IPS-20b (cell line): ENCODE data around the gene HIP1R.
"Not testable (repeated sequence)": the region's sequence is repeated elsewhere in the genome, so short reads cannot be mapped to it uniquely, and the experiment has no call there.

Experiments
- H3K27ac ChIP-seq: one replicate; pipeline ENCODE4 v1.5.1; 2013; ENCODE audit warnings: low read length
- H3K27me3 ChIP-seq: 2 replicates; pipeline ENCODE4 v1.6.1; 2013; ENCODE audit warnings: mild to moderate bottlenecking, low read length, inconsistent platforms; ENCODE audit not compliant: insufficient read depth
- H3K36me3 ChIP-seq: 2 replicates; pipeline ENCODE4 v1.6.1; 2013; ENCODE audit warnings: low read depth, mild to moderate bottlenecking, inconsistent platforms, low read length, moderate library complexity; ENCODE audit not compliant: insufficient read depth
- H3K4me1 ChIP-seq: 2 replicates; pipeline ENCODE4 v1.6.1; 2013; ENCODE audit warnings: mild to moderate bottlenecking, control low read depth, inconsistent platforms, low read length, moderate library complexity; ENCODE audit not compliant: insufficient read depth
- H3K4me3 ChIP-seq: 2 replicates; pipeline ENCODE4 v1.5.1; 2013; ENCODE audit warnings: mild to moderate bottlenecking, low read length, inconsistent platforms
- H3K9ac ChIP-seq: 2 replicates; pipeline ENCODE4 v1.6.1; 2013; ENCODE audit warnings: low read depth, mild to moderate bottlenecking, inconsistent platforms, low read length, moderate library complexity
- H3K9me3 ChIP-seq: 2 replicates; pipeline ENCODE4 v1.6.1; 2013; ENCODE audit warnings: mild to moderate bottlenecking, low read depth, low read length, inconsistent platforms; ENCODE audit not compliant: insufficient read depth

Gene HIP1R

GRCh38 chr12:122834921-122835749, at the start of gene HIP1R:
Gene HIP1R (plus strand): TSS chr12:122835457. CDS start chr12:122835551, 94 bp downstream.
- H3K27ac ChIP-seq = no peak within 1 kb of the TSS
- H3K36me3 ChIP-seq = no peaks in the 10 kb centered on the region
- H3K9me3 ChIP-seq = no peaks in the 10 kb centered on the region
- peaks cover 46% of the 10 kb centered on the region for H3K27me3 ChIP-seq
- peak within 1 kb of the TSS; percentile 84 for H3K4me3 ChIP-seq
- H3K9ac ChIP-seq = peak within 1 kb of the TSS; percentile 56; the same call in 1 of the 2 replicates
- H3K4me1 ChIP-seq = peaks cover 6% of the 10 kb centered on the region; the same call in 1 of the 2 replicates

DNA sequence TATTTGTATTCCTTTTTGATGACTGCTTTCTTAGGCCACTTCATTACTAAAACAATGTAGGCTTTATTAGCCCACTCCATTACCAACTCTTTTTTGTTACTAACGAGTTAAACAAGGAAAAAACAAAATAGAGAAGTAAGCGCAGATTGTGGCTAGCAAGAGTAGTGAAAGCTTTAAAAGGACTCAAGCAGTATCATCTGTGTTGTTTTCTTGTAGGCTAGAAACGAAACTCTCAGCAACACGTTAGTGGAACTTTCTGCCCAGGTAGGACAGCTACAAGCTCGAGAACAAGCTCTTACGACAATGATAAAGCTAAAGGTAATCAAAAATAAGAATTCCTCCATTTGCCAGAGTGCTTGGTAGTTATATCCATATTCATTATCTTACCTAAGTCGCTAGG, 49.8 kb upstream of the HIP1R start:
- no peak overlapping the region for H3K27ac ChIP-seq
- H3K9ac ChIP-seq = no peak overlapping the region
- no peaks in the 10 kb centered on the region for H3K4me1 ChIP-seq
- no peak overlapping the region for H3K4me3 ChIP-seq
- H3K27me3 ChIP-seq = no peaks in the 10 kb centered on the region
- H3K36me3 ChIP-seq = no peaks in the 10 kb centered on the region
- no peaks in the 10 kb centered on the region for H3K9me3 ChIP-seq

GRCh38 chr12:122788387-122788786, 46.9 kb upstream of the HIP1R start:
- Histone ChIP-seq H3K27me3 (no peaks in the 10 kb centered on the region), H3K4me3 (no peak overlapping the region), H3K9me3 (no peaks in the 10 kb centered on the region), H3K9ac (no peak overlapping the region), H3K36me3 (no peaks in the 10 kb centered on the region), H3K4me1 (no peaks in the 10 kb centered on the region), H3K27ac (no peak overlapping the region)

- Histone ChIP-seq H3K4me1 (no peaks in the 10 kb centered on the region), H3K27me3 (no peaks in the 10 kb centered on the region), H3K27ac (no peak overlapping the region), H3K36me3 (no peaks in the 10 kb centered on the region), H3K9me3 (no peaks in the 10 kb centered on the region), H3K4me3 (no peak overlapping the region), H3K9ac (no peak overlapping the region)
Measured at GRCh38 chr12:122789637-122790036, 45.6 kb upstream of the HIP1R start.

DNA sequence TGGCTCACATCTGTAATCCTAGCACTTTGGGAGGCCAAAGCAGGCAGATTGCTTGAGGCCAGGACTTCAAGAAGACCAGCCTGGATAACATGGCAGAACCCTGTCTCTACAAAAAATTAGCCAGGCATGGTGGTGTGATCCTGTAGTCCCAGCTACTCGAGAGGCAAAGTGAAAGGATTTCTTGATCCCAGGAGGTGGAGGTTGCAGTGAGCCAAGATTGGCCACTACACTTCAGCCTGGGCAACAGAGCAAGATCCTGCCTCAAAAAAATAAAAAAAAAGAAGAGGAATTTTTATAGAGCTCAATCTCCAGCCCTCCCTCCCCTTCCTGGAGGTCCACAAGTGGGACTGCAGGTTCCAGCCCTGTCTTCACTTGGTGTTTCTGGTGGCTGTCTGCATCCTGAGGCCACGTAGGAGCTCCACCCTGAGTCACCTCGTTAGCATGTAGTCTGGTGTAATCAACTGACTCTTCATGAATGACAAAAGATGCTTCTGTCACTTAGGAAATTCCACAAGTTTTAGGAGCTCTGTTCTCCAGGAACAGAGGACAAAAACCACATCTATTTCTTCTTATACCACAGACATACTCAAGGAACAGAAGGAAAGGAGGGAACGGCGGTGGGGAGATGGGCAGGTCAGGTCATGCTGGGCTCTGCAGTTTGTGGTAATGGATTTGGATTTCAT, 44.7 kb upstream of the HIP1R start:
- no peak overlapping the region for H3K27ac ChIP-seq
- no peaks in the 10 kb centered on the region for H3K27me3 ChIP-seq
- no peaks in the 10 kb centered on the region for H3K9me3 ChIP-seq
- no peaks in the 10 kb centered on the region for H3K36me3 ChIP-seq
- no peaks in the 10 kb centered on the region for H3K4me1 ChIP-seq
- no peak overlapping the region for H3K4me3 ChIP-seq
- H3K9ac ChIP-seq = no peak overlapping the region

DNA sequence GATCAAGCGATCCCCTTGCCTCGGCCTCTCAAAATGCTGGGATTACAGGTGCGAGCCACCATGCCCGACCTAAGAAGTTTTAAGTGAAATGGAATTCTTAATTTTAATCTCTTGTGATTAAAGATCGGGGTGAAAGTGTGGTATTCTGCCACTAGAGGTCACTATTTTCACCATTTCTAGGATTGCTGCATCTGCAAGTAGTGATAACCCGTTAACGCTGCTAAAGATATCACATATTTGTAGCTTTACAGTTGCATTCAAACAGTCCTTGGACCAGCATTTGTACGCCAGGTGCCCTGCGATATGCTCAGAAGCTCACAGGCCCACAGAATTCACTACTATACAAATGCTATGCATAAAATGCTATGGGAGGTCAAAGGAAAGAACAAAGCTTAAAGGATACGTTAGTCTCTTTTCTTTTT, 41.6 kb upstream of the HIP1R start:
- Histone ChIP-seq H3K9ac (no peak overlapping the region), H3K27ac (no peak overlapping the region), H3K36me3 (no peaks in the 10 kb centered on the region), H3K4me3 (no peak overlapping the region), H3K27me3 (no peaks in the 10 kb centered on the region), H3K9me3 (no peaks in the 10 kb centered on the region), H3K4me1 (no peaks in the 10 kb centered on the region)

GRCh38 chr12:122795807-122796206, 39.5 kb upstream of the HIP1R start:
- Histone ChIP-seq H3K4me1 (no peaks in the 10 kb centered on the region), H3K27ac (no peak overlapping the region), H3K36me3 (no peaks in the 10 kb centered on the region), H3K9ac (no peak overlapping the region), H3K27me3 (no peaks in the 10 kb centered on the region), H3K9me3 (no peaks in the 10 kb centered on the region), H3K4me3 (no peak overlapping the region)

- H3K27me3 ChIP-seq = no peaks in the 10 kb centered on the region
- no peaks in the 10 kb centered on the region for H3K36me3 ChIP-seq
- no peaks in the 10 kb centered on the region for H3K4me1 ChIP-seq
- no peak overlapping the region for H3K27ac ChIP-seq
- H3K9me3 ChIP-seq = no peaks in the 10 kb centered on the region
- no peak overlapping the region for H3K9ac ChIP-seq
- H3K4me3 ChIP-seq = no peak overlapping the region
Measured at GRCh38 chr12:122799641-122800243, 35.5 kb upstream of the HIP1R start.

DNA sequence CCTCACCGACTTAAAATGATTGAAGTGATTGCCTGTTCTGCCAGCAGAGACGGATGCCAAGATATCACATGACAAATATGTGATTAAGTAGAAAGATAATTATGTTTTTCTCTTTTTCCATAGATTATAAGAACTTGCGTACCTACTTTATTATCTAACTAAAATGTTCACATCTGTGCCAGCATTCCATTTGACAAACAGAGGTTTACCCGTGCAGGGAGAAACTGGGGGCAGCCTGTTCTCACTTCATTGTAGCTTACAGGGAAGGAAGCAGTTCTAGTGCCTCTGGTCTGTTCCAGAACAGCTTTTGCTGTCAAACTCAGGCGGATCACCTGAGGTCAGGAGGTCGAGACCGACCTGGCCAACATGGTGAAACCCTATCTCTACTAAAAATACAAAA, 31.3 kb upstream of the HIP1R start:
- Histone ChIP-seq H3K27ac (no peak overlapping the region), H3K4me1 (no peaks in the 10 kb centered on the region), H3K4me3 (no peak overlapping the region), H3K9ac (no peak overlapping the region), H3K27me3 (no peaks in the 10 kb centered on the region), H3K36me3 (no peaks in the 10 kb centered on the region), H3K9me3 (no peaks in the 10 kb centered on the region)

GRCh38 chr12:122804957-122805356, 30.3 kb upstream of the HIP1R start:
- H3K36me3 ChIP-seq, H3K27me3 ChIP-seq, H3K4me1 ChIP-seq, H3K4me3 ChIP-seq, H3K27ac ChIP-seq, H3K9ac ChIP-seq, H3K9me3 ChIP-seq: not testable (repeated sequence)

GRCh38 chr12:122807651-122808050, 27.6 kb upstream of the HIP1R start:
- Histone ChIP-seq H3K27ac (no peak overlapping the region), H3K4me1 (no peaks in the 10 kb centered on the region), H3K4me3 (no peak overlapping the region), H3K9ac (no peak overlapping the region), H3K9me3 (no peaks in the 10 kb centered on the region), H3K27me3 (no peaks in the 10 kb centered on the region), H3K36me3 (no peaks in the 10 kb centered on the region)

GRCh38 chr12:122811777-122812176, 23.5 kb upstream of the HIP1R start:
- no peak overlapping the region for H3K27ac ChIP-seq
- no peaks in the 10 kb centered on the region for H3K27me3 ChIP-seq
- no peak overlapping the region for H3K4me3 ChIP-seq
- H3K9me3 ChIP-seq = no peaks in the 10 kb centered on the region
- H3K4me1 ChIP-seq = no peaks in the 10 kb centered on the region
- H3K36me3 ChIP-seq = no peaks in the 10 kb centered on the region
- H3K9ac ChIP-seq = no peak overlapping the region
